Measurements from ENCODE around the gene PAQR4.
A peak's percentile ranks its signal among the peaks of the same experiment; 100 is the strongest.

Gene PAQR4

DNA sequence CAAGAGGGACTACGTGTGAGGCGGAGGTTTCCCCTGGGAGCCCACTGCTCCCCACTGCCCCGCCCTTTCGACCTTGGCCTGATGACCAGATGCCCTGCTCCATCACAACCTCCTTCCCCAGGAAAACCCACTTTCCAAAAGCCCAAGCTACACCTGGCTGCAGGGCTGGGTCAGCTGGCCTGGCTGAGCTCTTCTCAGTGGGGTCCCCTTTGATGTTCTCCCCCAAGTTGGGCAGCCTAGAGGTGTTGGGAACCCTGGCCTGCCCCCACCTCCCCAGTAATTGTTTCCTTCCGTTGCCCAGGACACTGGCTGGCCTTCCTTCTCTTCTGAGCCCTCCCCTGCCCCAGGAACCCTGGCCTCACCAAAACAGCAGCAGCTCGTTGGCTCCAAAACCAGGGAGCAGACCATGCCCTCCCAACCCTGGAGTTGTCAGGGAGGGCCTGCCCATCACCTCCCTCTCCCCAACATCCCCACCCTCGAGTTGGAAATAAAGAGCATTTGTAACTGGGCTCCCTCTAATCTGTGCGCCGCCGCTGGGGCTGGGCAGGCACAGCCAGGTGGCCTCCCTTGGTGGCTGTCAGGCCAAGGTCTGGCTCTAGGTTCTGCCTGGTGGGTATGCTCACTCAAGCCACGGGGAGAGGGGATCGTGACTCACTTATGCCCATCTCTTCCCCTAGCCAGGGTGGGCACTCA is 45.0 kb downstream of the PAQR4 start:
- WGBS (ENCODE audit: insufficient coverage), result 89% methylated on average over 8 of the region's 12 CpGs
- Histone ChIP-seq H3K27ac (ENCODE audit: insufficient read depth in 1 of 2, low read depth in 1 of 2, low read length in 2 of 2, poor library complexity in 1 of 2, severe bottlenecking in 2 of 2) (no peak overlapping the region), H3K27me3 (replicated peaks in 2 of 5; ENCODE audit: control insufficient read depth in 4 of 5, insufficient read depth in 5 of 5, low read length in 4 of 5) (peaks cover 0 to 4% (median 0%) of the 10 kb centered on the region in 5 experiments), H3K36me3 (ENCODE audit: control insufficient read depth in 4 of 4, insufficient read depth in 4 of 4, low read length in 3 of 4) (no peaks in the 10 kb centered on the region), H3K9me3 (ENCODE audit: control extremely low read depth in 1 of 5, control insufficient read depth in 4 of 5, insufficient read depth in 2 of 5, low read depth in 1 of 5, low read length in 4 of 5) (no peaks in the 10 kb centered on the region), H3K4me1 (ENCODE audit: control extremely low read depth in 1 of 4, control insufficient read depth in 4 of 4, insufficient read depth in 4 of 4, low read length in 3 of 4) (peaks cover 0 to 27% (median 22%) of the 10 kb centered on the region in 4 experiments), H3K4me3 (ENCODE audit: control insufficient read depth in 1 of 7, extremely low read depth in 1 of 7, insufficient read depth in 4 of 7, low read depth in 2 of 7, low read length in 6 of 7) (no peak overlapping the region)
- ChIA-PET POLR2A (no interaction called here), CTCF (interaction anchor here (1.0 to 2.1 kb wide), 2 partner anchors 9 to 15 kb away, joined by 4 to 15 read pairs; no protein-coding TSS in a partner anchor)
- no peak for DNase-seq

DNA sequence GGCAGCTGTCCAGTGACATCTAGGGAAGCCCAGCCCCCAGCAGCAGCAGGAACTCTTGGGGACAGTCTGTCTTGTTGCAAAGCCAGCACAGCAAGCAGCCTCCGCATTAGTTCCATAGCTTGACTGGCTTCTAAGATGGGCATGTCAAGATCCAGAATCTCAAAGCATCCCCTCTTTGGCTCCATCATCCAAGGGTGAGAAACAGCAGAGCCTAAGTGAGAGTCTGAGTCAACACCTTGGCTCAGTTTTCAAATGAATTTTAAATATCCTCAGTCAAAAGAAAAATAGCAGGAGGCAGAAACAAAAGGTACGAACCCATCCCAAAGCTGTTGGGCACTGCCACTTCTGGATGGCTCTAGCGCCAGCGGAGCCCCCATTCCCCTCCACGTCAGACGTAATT is 45.8 kb downstream of the PAQR4 start:
- H3K27me3 ChIP-seq (replicated peaks in 2 of 5; ENCODE audit: control insufficient read depth in 4 of 5, insufficient read depth in 5 of 5, low read length in 4 of 5), result peaks cover 0 to 4% (median 0%) of the 10 kb centered on the region in 5 experiments

GRCh38 chr16:3015865-3016521 is 46.8 kb downstream of the PAQR4 start:
- no peaks in the 10 kb centered on the region for H3K36me3 ChIP-seq (ENCODE audit: control insufficient read depth in 4 of 4, insufficient read depth in 4 of 4, low read length in 3 of 4)
- DNase-seq, result no peak
- H3K27ac ChIP-seq (ENCODE audit: insufficient read depth in 1 of 2, low read depth in 1 of 2, low read length in 2 of 2, poor library complexity in 1 of 2, severe bottlenecking in 2 of 2), result no peak overlapping the region
- ChIA-PET POLR2A (no interaction called here), CTCF (interaction anchor here (1.8 kb wide), 1 partner anchor 16 kb away, joined by 3 read pairs; no protein-coding TSS in a partner anchor)
- 99% methylated on average over 9 of the region's 13 CpGs for WGBS (ENCODE audit: insufficient coverage)
- H3K27me3 ChIP-seq (replicated peaks in 2 of 5; ENCODE audit: control insufficient read depth in 4 of 5, insufficient read depth in 5 of 5, low read length in 4 of 5), result peaks cover 0 to 4% (median 0%) of the 10 kb centered on the region in 5 experiments
- H3K4me1 ChIP-seq (ENCODE audit: control extremely low read depth in 1 of 4, control insufficient read depth in 4 of 4, insufficient read depth in 4 of 4, low read length in 3 of 4), result peaks cover 0 to 35% (median 29%) of the 10 kb centered on the region in 4 experiments
- H3K9me3 ChIP-seq (ENCODE audit: control extremely low read depth in 1 of 5, control insufficient read depth in 4 of 5, insufficient read depth in 2 of 5, low read depth in 1 of 5, low read length in 4 of 5), result no peaks in the 10 kb centered on the region
- no peak overlapping the region for H3K4me3 ChIP-seq (ENCODE audit: control insufficient read depth in 1 of 7, extremely low read depth in 1 of 7, insufficient read depth in 4 of 7, low read depth in 2 of 7, low read length in 6 of 7)

More for the DNA sequence above, 45.8 kb downstream of the PAQR4 start:
- Histone ChIP-seq H3K4me3 (ENCODE audit: control insufficient read depth in 1 of 7, extremely low read depth in 1 of 7, insufficient read depth in 4 of 7, low read depth in 2 of 7, low read length in 6 of 7) (no peak overlapping the region), H3K36me3 (ENCODE audit: control insufficient read depth in 4 of 4, insufficient read depth in 4 of 4, low read length in 3 of 4) (no peaks in the 10 kb centered on the region), H3K4me1 (ENCODE audit: control extremely low read depth in 1 of 4, control insufficient read depth in 4 of 4, insufficient read depth in 4 of 4, low read length in 3 of 4) (peaks cover 0 to 29% (median 22%) of the 10 kb centered on the region in 4 experiments), H3K9me3 (ENCODE audit: control extremely low read depth in 1 of 5, control insufficient read depth in 4 of 5, insufficient read depth in 2 of 5, low read depth in 1 of 5, low read length in 4 of 5) (no peaks in the 10 kb centered on the region), H3K27ac (ENCODE audit: insufficient read depth in 1 of 2, low read depth in 1 of 2, low read length in 2 of 2, poor library complexity in 1 of 2, severe bottlenecking in 2 of 2) (no peak overlapping the region)
- ChIA-PET CTCF (interaction anchor here (2.1 kb wide), 1 partner anchor 14 kb away, joined by 15 read pairs; no protein-coding TSS in a partner anchor), POLR2A (interaction anchor here (0.8 kb wide), 1 partner anchor 13 kb away, joined by 3 read pairs; no protein-coding TSS in a partner anchor)
- WGBS (ENCODE audit: insufficient coverage), result 94% methylated on average over 6 of the region's 6 CpGs
- DNase-seq, result no peak

DNA sequence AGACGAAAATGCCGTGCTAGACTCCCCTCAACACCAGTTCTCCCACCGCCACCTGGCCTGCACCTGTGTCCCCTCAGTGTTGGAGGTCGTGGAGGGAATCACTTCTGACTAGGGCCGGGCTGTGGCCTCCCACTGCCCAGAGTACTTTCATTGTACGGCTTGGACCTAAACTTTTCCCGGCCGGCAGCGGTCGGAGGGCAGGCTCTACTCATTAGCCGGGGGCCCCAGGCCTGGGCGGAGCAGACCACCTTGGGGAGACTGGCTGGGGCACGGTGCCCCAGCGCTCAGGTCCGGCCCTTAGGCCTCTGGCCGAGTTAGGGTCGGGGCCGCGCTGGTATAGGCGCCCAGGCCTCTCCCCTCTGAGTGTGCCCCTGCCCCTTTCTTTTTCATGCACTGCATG is 48.2 kb downstream of the PAQR4 start:
- CTCF ChIA-PET, result interaction anchor here (1.8 kb wide), 1 partner anchor 15 kb away, joined by 3 read pairs; no protein-coding TSS in a partner anchor
- Histone ChIP-seq H3K4me1 (ENCODE audit: control extremely low read depth in 1 of 4, control insufficient read depth in 4 of 4, insufficient read depth in 4 of 4, low read length in 3 of 4) (peaks cover 0 to 44% (median 41%) of the 10 kb centered on the region in 4 experiments), H3K27ac (ENCODE audit: insufficient read depth in 1 of 2, low read depth in 1 of 2, low read length in 2 of 2, poor library complexity in 1 of 2, severe bottlenecking in 2 of 2) (no peak overlapping the region), H3K36me3 (ENCODE audit: control insufficient read depth in 4 of 4, insufficient read depth in 4 of 4, low read length in 3 of 4) (no peaks in the 10 kb centered on the region), H3K9me3 (ENCODE audit: control extremely low read depth in 1 of 5, control insufficient read depth in 4 of 5, insufficient read depth in 2 of 5, low read depth in 1 of 5, low read length in 4 of 5) (no peaks in the 10 kb centered on the region), H3K4me3 (ENCODE audit: control insufficient read depth in 1 of 7, extremely low read depth in 1 of 7, insufficient read depth in 4 of 7, low read depth in 2 of 7, low read length in 6 of 7) (no peak overlapping the region), H3K27me3 (replicated peaks in 2 of 5; ENCODE audit: control insufficient read depth in 4 of 5, insufficient read depth in 5 of 5, low read length in 4 of 5) (peaks cover 0 to 2% (median 0%) of the 10 kb centered on the region in 5 experiments)
- POLR2A ChIA-PET, result no interaction called here
- DNase-seq, result no peak
- 99% methylated on average over 13 of the region's 20 CpGs for WGBS (ENCODE audit: insufficient coverage)

DNA sequence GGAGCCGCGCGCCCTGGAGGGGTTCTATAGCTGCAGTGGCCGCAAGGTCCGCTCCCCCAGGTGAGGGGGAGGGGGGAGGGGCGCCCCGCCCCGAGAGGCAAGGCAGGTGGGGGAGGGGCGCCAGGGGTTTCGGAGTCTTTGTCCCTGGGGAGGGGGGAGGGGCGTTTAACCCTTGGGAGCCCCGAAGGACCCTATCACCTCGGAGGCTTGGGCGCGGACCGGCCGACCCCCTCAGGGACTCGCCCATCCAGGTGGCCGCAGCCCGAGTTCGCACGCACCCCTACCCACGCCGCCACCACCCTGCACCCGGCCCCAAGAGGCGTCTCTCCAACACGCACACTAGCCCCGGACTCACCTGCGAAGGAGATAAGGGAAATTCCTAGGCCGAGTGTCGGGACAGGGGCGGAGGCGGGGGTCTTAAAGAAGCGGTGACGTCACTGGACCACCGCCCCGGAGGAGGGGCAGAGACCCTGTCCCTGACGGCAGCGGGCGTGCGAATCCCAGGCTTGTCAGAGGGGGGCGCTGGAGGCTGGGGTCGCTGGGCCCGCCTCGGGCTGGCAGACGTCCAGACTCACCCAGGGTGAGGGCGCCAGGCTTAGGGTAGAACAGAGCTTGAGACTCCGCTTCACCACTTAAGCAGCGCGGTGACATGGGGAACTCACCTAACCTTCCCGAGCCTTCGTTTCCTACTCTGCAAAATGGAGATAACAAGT is 48.8 kb downstream of the PAQR4 start, which contains the start of gene CLDN6:
Gene CLDN6, minus strand, starts transcription at position 390 of the 713 bp plus-strand sequence. CDS start 2,162 bp downstream, outside the sequence.
- 10% methylated on average over 30 of the region's 52 CpGs for WGBS (ENCODE audit: insufficient coverage)
- ChIA-PET CTCF (interaction anchor here (1.0 to 6.4 kb wide), 4 partner anchors 7 to 22 kb away, joined by 3 to 101 read pairs (median 61); no protein-coding TSS in a partner anchor), POLR2A (interaction anchor here (1.2 kb wide), 1 partner anchor 9 kb away, joined by 5 read pairs; no protein-coding TSS in a partner anchor)
- Histone ChIP-seq H3K27me3 (replicated peaks in 2 of 5; ENCODE audit: control insufficient read depth in 4 of 5, insufficient read depth in 5 of 5, low read length in 4 of 5) (peaks cover 0 to 2% (median 0%) of the 10 kb centered on the region in 5 experiments), H3K36me3 (ENCODE audit: control insufficient read depth in 4 of 4, insufficient read depth in 4 of 4, low read length in 3 of 4) (no peaks in the 10 kb centered on the region), H3K4me1 (ENCODE audit: control extremely low read depth in 1 of 4, control insufficient read depth in 4 of 4, insufficient read depth in 4 of 4, low read length in 3 of 4) (peaks cover 0 to 49% (median 45%) of the 10 kb centered on the region in 4 experiments), H3K27ac (ENCODE audit: insufficient read depth in 1 of 2, low read depth in 1 of 2, low read length in 2 of 2, poor library complexity in 1 of 2, severe bottlenecking in 2 of 2) (no peak within 1 kb of the TSS), H3K9me3 (ENCODE audit: control extremely low read depth in 1 of 5, control insufficient read depth in 4 of 5, insufficient read depth in 2 of 5, low read depth in 1 of 5, low read length in 4 of 5) (no peaks in the 10 kb centered on the region), H3K4me3 (ENCODE audit: control insufficient read depth in 1 of 7, extremely low read depth in 1 of 7, insufficient read depth in 4 of 7, low read depth in 2 of 7, low read length in 6 of 7) (peak within 1 kb of the TSS in 2 of 7 experiments; percentile 26 to 60)
- peak; percentile 50 to 79 (median 71) for DNase-seq

- POLR2A ChIA-PET, result interaction anchor here (1.6 to 3.5 kb wide), 3 partner anchors 10 to 15 kb away, joined by 6 to 15 read pairs (median 11); no protein-coding TSS in a partner anchor
- no peak overlapping the region for H3K27ac ChIP-seq (ENCODE audit: insufficient read depth in 1 of 2, low read depth in 1 of 2, low read length in 2 of 2, poor library complexity in 1 of 2, severe bottlenecking in 2 of 2)
- no peak for DNase-seq
- peaks cover 0 to 2% (median 0%) of the 10 kb centered on the region in 5 experiments for H3K27me3 ChIP-seq (replicated peaks in 2 of 5; ENCODE audit: control insufficient read depth in 4 of 5, insufficient read depth in 5 of 5, low read length in 4 of 5)
- no peaks in the 10 kb centered on the region for H3K9me3 ChIP-seq (ENCODE audit: control extremely low read depth in 1 of 5, control insufficient read depth in 4 of 5, insufficient read depth in 2 of 5, low read depth in 1 of 5, low read length in 4 of 5)
- no peaks in the 10 kb centered on the region for H3K36me3 ChIP-seq (ENCODE audit: control insufficient read depth in 4 of 4, insufficient read depth in 4 of 4, low read length in 3 of 4)
- CTCF ChIA-PET, result interaction anchor here (1.0 to 6.4 kb wide), 5 partner anchors 9 to 109 kb away, joined by 3 to 101 read pairs (median 22); no protein-coding TSS in a partner anchor
- H3K4me3 ChIP-seq (ENCODE audit: control insufficient read depth in 1 of 7, extremely low read depth in 1 of 7, insufficient read depth in 4 of 7, low read depth in 2 of 7, low read length in 6 of 7), result peak overlapping the region; percentile 22 to 80 (median 64)
- 31% methylated on average over 35 of the region's 40 CpGs for WGBS (ENCODE audit: insufficient coverage)
- H3K4me1 ChIP-seq (ENCODE audit: control extremely low read depth in 1 of 4, control insufficient read depth in 4 of 4, insufficient read depth in 4 of 4, low read length in 3 of 4), result peaks cover 0 to 60% (median 57%) of the 10 kb centered on the region in 4 experiments
Observed at GRCh38 chr16:3019594-3020246, 50.6 kb downstream of the PAQR4 start.
